HG03280 (cell line): ENCODE measurements around the gene S100A7A.
"Not testable (repeated sequence)": the region's sequence is repeated elsewhere in the genome, so short reads cannot be mapped to it uniquely, and the experiment has no call there.

Experiments used
- ATAC-seq: cut with Tn5 transposase; IDR thresholded peaks from one replicate; pipeline ENCODE4 v1.9.1; 2021; ENCODE audit warnings: mild to moderate bottlenecking, moderate library complexity; ENCODE audit not compliant: unreplicated experiment

S100A7A gene

GRCh38 chr1:153395136-153395685 lies 21.1 kb upstream of the S100A7A start:
- no peak for ATAC-seq

- ATAC-seq: no peak
Measured at GRCh38 chr1:153395776-153396175, 20.5 kb upstream of the S100A7A start.

- ATAC-seq: no peak
Measured at GRCh38 chr1:153396461-153396860, 19.9 kb upstream of the S100A7A start.

GRCh38 chr1:153397051-153397923 lies 19.0 kb upstream of the S100A7A start:
- ATAC-seq: no peak

GRCh38 chr1:153397924-153398651 lies 18.2 kb upstream of the S100A7A start:
- ATAC-seq: no peak

GRCh38 chr1:153399401-153400055 lies 16.8 kb upstream of the S100A7A start:
- no peak for ATAC-seq

- no peak for ATAC-seq
Measured at GRCh38 chr1:153400244-153400643, 16.1 kb upstream of the S100A7A start.

- ATAC-seq: no peak
Measured at GRCh38 chr1:153401461-153401860, 14.9 kb upstream of the S100A7A start.

GRCh38 chr1:153402226-153402625 lies 14.1 kb upstream of the S100A7A start:
- ATAC-seq: no peak

GRCh38 chr1:153403421-153404085 lies 12.8 kb upstream of the S100A7A start:
- no peak for ATAC-seq

- ATAC-seq: no peak
Measured at GRCh38 chr1:153404086-153404635, 12.2 kb upstream of the S100A7A start.

- no peak for ATAC-seq
Measured at GRCh38 chr1:153404768-153405167, 11.6 kb upstream of the S100A7A start.

- not testable (repeated sequence) for ATAC-seq
Measured at GRCh38 chr1:153405825-153406599, 10.3 kb upstream of the S100A7A start.

- ATAC-seq: not testable (repeated sequence)
Measured at GRCh38 chr1:153407274-153407673, 9.0 kb upstream of the S100A7A start.

- ATAC-seq: not testable (repeated sequence)
Measured at GRCh38 chr1:153413961-153414360, 2.4 kb upstream of the S100A7A start.

- no peak for ATAC-seq
Measured at GRCh38 chr1:153417136-153417888, 992 bp downstream of the S100A7A start.

- ATAC-seq: not testable (repeated sequence)
Measured at GRCh38 chr1:153418758-153419435, 2.6 kb downstream of the S100A7A start.

GRCh38 chr1:153419436-153419793 lies 3.1 kb downstream of the S100A7A start:
- not testable (repeated sequence) for ATAC-seq
